ENCODE measurements around the gene SIDT1. TPM values are rescaled to one million over a fixed set of nuclear protein-coding genes. Genes with fewer than 3 reads are reported as not detected.

SIDT1 gene
- total and polyA plus RNA-seq, 4 donors, result 1.0 to 16.3 (median 4.6) TPM

- peaks cover 0 to 4% (median 0%) of the 10 kb centered on the region in 4 donors for H3K36me3 ChIP-seq (ENCODE audit: control insufficient read depth in 4 of 4, insufficient read depth in 4 of 4, low read length in 4 of 4)
- H3K4me3 ChIP-seq, result peak overlapping the region; percentile 93
- peak overlapping the region; percentile 84 to 98 for H3K27ac ChIP-seq (ENCODE audit: low read depth in 1 of 2, low read length in 1 of 2)
- peak overlapping the region; percentile 70 to 91 for H3K9ac ChIP-seq (ENCODE audit: insufficient read depth in 1 of 2, low read length in 2 of 2)
- ATAC-seq (ENCODE audit: insufficient read depth, low FRiP score), result no peak
- peaks cover 0 to 16% (median 4%) of the 10 kb centered on the region in 5 donors for H3K4me1 ChIP-seq (ENCODE audit: control insufficient read depth in 5 of 5, insufficient read depth in 5 of 5, low read length in 5 of 5)
- no peaks in the 10 kb centered on the region for H3K9me3 ChIP-seq (ENCODE audit: control insufficient read depth in 4 of 4, insufficient read depth in 3 of 4, low read length in 3 of 4)
- 0 to 2% methylated on average over 9 of the region's 9 CpGs for WGBS, 2 donors
- DNase-seq, result no peak
- TF ChIP-seq CTCF (IDR thresholded peaks at IDR 0.05; ENCODE audit: control extremely low read depth, extremely low read depth), result no peak
- peaks cover 0 to 2% (median 0%) of the 10 kb centered on the region in 3 donors for H3K27me3 ChIP-seq (ENCODE audit: control insufficient read depth in 3 of 3, insufficient read depth in 3 of 3, low read length in 2 of 3)
These were observed 18.0 kb upstream of the SIDT1 start for GRCh38 chr3:113514265-113514769.

- Histone ChIP-seq H3K4me3 (no peak overlapping the region), H3K27me3 (ENCODE audit: control insufficient read depth in 3 of 3, insufficient read depth in 3 of 3, low read length in 2 of 3) (peaks cover 0 to 6% (median 0%) of the 10 kb centered on the region in 3 donors), H3K27ac (ENCODE audit: low read depth in 1 of 2, low read length in 1 of 2) (peak overlapping the region in 1 of 2 donors; percentile 31), H3K4me1 (ENCODE audit: control insufficient read depth in 5 of 5, insufficient read depth in 5 of 5, low read length in 5 of 5) (peaks cover 0 to 16% (median 4%) of the 10 kb centered on the region in 5 donors), H3K9ac (ENCODE audit: insufficient read depth in 1 of 2, low read length in 2 of 2) (no peak overlapping the region), H3K36me3 (ENCODE audit: control insufficient read depth in 4 of 4, insufficient read depth in 4 of 4, low read length in 4 of 4) (peaks cover 0 to 4% (median 0%) of the 10 kb centered on the region in 4 donors), H3K9me3 (ENCODE audit: control insufficient read depth in 4 of 4, insufficient read depth in 3 of 4, low read length in 3 of 4) (no peaks in the 10 kb centered on the region)
- ATAC-seq (ENCODE audit: insufficient read depth, low FRiP score) (no peak), DNase-seq (peak in 1 of 3 donors; percentile 43)
- TF ChIP-seq CTCF (IDR thresholded peaks at IDR 0.05; ENCODE audit: control extremely low read depth, extremely low read depth), result no peak
- WGBS, 2 donors, result 21 to 26% methylated on average over 5 of the region's 5 CpGs
These were observed 16.2 kb upstream of the SIDT1 start for GRCh38 chr3:113516115-113516505.

GRCh38 chr3:113521981-113522380 lies 10.4 kb upstream of the SIDT1 start:
- Histone ChIP-seq H3K4me1 (ENCODE audit: control insufficient read depth in 5 of 5, insufficient read depth in 5 of 5, low read length in 5 of 5) (no peaks in the 10 kb centered on the region), H3K27me3 (ENCODE audit: control insufficient read depth in 3 of 3, insufficient read depth in 3 of 3, low read length in 2 of 3) (peaks cover 0 to 10% (median 6%) of the 10 kb centered on the region in 3 donors), H3K9me3 (ENCODE audit: control insufficient read depth in 4 of 4, insufficient read depth in 3 of 4, low read length in 3 of 4) (no peaks in the 10 kb centered on the region), H3K36me3 (ENCODE audit: control insufficient read depth in 4 of 4, insufficient read depth in 4 of 4, low read length in 4 of 4) (no peaks in the 10 kb centered on the region), H3K27ac (ENCODE audit: low read depth in 1 of 2, low read length in 1 of 2) (no peak overlapping the region), H3K4me3 (no peak overlapping the region), H3K9ac (ENCODE audit: insufficient read depth in 1 of 2, low read length in 2 of 2) (no peak overlapping the region)
- no peak for ATAC-seq (ENCODE audit: insufficient read depth, low FRiP score)
- no peak for DNase-seq
- no peak for TF ChIP-seq CTCF (IDR thresholded peaks at IDR 0.05; ENCODE audit: control extremely low read depth, extremely low read depth)

- no peak for TF ChIP-seq CTCF (IDR thresholded peaks at IDR 0.05; ENCODE audit: control extremely low read depth, extremely low read depth)
- Histone ChIP-seq H3K36me3 (ENCODE audit: control insufficient read depth in 4 of 4, insufficient read depth in 4 of 4, low read length in 4 of 4) (no peaks in the 10 kb centered on the region), H3K27ac (ENCODE audit: low read depth in 1 of 2, low read length in 1 of 2) (no peak overlapping the region), H3K4me3 (no peak overlapping the region), H3K9ac (ENCODE audit: insufficient read depth in 1 of 2, low read length in 2 of 2) (no peak overlapping the region), H3K4me1 (ENCODE audit: control insufficient read depth in 5 of 5, insufficient read depth in 5 of 5, low read length in 5 of 5) (no peaks in the 10 kb centered on the region), H3K27me3 (ENCODE audit: control insufficient read depth in 3 of 3, insufficient read depth in 3 of 3, low read length in 2 of 3) (peaks cover 0 to 10% (median 6%) of the 10 kb centered on the region in 3 donors), H3K9me3 (ENCODE audit: control insufficient read depth in 4 of 4, insufficient read depth in 3 of 4, low read length in 3 of 4) (no peaks in the 10 kb centered on the region)
- ATAC-seq (ENCODE audit: insufficient read depth, low FRiP score) (no peak), DNase-seq (no peak)
- WGBS, 2 donors, result 71 to 84% methylated on average over 3 of the region's 3 CpGs
These were observed 9.1 kb upstream of the SIDT1 start for GRCh38 chr3:113523241-113523640.
